ENCODE results near the gene ESYT1.
A peak's percentile ranks its signal among the peaks of the same experiment; 100 is the strongest.
"Not testable (repeated sequence)": the region's sequence is repeated elsewhere in the genome, so short reads cannot be mapped to it uniquely, and the experiment has no call there.

Gene ESYT1

GRCh38 chr12:56104815-56105608 is 23.1 kb upstream of the ESYT1 start:
- peak; percentile 28 for DNase-seq

- DNase-seq: no peak
Observed at GRCh38 chr12:56105609-56105902, 22.5 kb upstream of the ESYT1 start.

GRCh38 chr12:56107242-56107641 is 20.8 kb upstream of the ESYT1 start:
- no peak for DNase-seq

- no peak for DNase-seq
Observed at GRCh38 chr12:56110571-56110970, 17.5 kb upstream of the ESYT1 start.

GRCh38 chr12:56114084-56114483 is 14.0 kb upstream of the ESYT1 start:
- no peak for DNase-seq

- no peak for DNase-seq
Observed at GRCh38 chr12:56115329-56115728, 12.7 kb upstream of the ESYT1 start.

- DNase-seq: peak; percentile 96
Observed at GRCh38 chr12:56116267-56117081, 11.6 kb upstream of the ESYT1 start, which contains the start of gene RPL41. RPL41 (plus strand) TSS chr12:56116633.

- not testable (repeated sequence) for DNase-seq
Observed at GRCh38 chr12:56117082-56117706, 10.9 kb upstream of the ESYT1 start.

- DNase-seq: peak; percentile 94
Observed at GRCh38 chr12:56117778-56118687, 10.0 kb upstream of the ESYT1 start, which contains the start of gene ZC3H10. ZC3H10 (plus strand) TSS chr12:56118266; CDS start chr12:56120563, 2,297 bp downstream.

GRCh38 chr12:56118688-56119357 is 9.2 kb upstream of the ESYT1 start:
- DNase-seq: no peak

- DNase-seq: peak; percentile 55
Observed at GRCh38 chr12:56119361-56119796, 8.7 kb upstream of the ESYT1 start.

- DNase-seq: no peak
Observed at GRCh38 chr12:56120158-56120846, 7.8 kb upstream of the ESYT1 start.

- no peak for DNase-seq
Observed at GRCh38 chr12:56121204-56121870, 6.7 kb upstream of the ESYT1 start.

- DNase-seq: no peak
Observed at GRCh38 chr12:56122637-56123036, 5.4 kb upstream of the ESYT1 start.

GRCh38 chr12:56124133-56124532 is 3.9 kb upstream of the ESYT1 start:
- no peak for DNase-seq

GRCh38 chr12:56126732-56127239 is 1.3 kb upstream of the ESYT1 start:
- DNase-seq: no peak

- no peak for DNase-seq
Observed at GRCh38 chr12:56127485-56127887, 581 bp upstream of the ESYT1 start.

GRCh38 chr12:56128670-56129205 is 671 bp downstream of the ESYT1 start:
- DNase-seq: no peak

GRCh38 chr12:56129206-56129941 is 1.3 kb downstream of the ESYT1 start:
- DNase-seq: peak; percentile 78
